T1000 (cell line): ENCODE results near the gene ZMYND8.
"Not testable (repeated sequence)": the region's sequence is repeated elsewhere in the genome, so short reads cannot be mapped to it uniquely, and the experiment has no call there.

Experiments
- DNase-seq: peaks from one replicate; lab custom pipeline; 2025; ENCODE audit warnings: mixed read lengths; lab: John Stamatoyannopoulos, UW

Gene ZMYND8

DNA sequence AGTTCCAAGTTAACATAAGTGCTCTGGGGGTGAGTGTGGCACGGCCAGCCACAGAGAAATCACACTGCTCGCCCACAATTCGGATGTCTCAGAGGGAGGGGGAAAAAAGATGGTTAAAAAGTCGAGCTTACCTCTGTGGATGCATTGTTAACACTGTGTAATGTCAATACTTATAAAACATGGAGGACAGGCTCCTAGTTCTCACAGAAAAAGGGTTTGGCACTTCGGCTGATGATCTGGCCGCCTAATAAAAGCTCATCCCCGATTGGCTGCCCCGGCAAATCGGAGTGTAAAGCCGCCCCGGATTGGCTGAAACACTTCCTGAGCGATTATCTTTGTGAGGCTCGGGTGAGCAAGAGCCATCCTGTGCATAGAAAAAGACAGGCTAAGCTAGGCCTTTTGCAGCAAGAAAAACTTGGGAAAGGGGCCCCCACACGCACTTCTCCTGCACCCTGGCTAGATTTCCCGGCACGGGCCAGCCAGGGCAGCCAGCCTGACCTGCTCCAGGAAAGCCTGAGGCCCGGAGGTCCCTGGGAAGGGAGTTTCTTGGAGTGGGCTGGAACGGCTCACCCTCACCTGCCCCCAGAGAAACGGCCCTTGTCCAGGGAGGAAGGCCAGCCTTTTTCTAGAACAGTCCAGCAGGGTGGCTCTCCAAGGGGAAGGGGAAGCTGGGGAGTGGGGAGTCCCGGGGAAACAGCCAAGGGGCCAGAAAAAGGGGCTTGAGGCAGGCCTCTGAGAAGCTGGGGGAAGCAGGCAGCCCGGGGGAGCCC, at the start of gene ZMYND8:
Gene ZMYND8, minus strand, starts transcription at position 174 of the 770 bp plus-strand sequence. Its CDS starts 29 bp downstream, at position 145.
- DNase-seq = peak; percentile 98

DNA sequence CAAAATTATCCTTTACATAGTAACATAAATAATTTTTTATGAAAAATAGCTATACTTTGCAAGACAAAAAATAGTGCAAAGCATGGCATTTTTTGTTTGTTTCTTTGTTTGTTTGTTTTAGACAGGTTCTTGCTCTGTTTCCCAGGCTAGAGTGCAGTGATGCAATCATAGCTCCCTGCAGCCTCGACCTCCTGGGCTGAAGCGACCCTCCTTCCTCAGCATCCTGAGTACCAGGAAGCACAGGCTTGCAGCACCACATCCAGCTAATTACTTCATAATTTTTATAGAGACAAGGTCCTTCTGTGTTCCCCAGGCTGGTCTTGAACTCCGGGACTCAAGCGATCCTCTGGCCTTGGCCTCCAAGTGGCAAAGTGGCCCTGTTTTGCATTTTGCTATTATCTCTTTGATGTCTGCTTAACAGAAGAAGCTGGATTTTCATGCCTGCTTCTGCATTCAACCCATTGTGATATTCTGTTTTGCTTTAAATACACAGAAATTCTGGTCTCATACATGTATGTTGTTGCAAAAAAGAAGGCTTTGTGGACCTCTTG, 49.4 kb upstream of the ZMYND8 start:
- no peak for DNase-seq

DNA sequence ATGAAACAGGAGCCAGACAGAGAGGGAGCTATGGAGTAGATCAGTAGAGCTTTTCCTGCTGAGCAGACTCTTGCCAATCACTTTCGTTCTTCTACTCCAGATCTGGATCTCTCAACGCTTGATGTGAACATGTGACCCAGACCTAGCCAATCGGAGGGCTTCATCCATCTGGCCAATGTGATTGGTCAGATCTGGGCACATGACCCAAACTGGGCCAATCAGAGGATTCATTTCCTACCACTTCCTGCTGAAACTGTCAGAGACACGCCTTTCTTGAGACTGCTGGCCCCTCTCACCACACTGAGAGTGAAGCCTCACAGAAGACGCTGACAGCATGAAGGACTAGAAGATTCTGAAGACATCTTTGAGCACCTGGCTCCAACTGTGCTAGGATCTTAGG, 44.2 kb upstream of the ZMYND8 start:
- DNase-seq = peak; percentile 32

DNA sequence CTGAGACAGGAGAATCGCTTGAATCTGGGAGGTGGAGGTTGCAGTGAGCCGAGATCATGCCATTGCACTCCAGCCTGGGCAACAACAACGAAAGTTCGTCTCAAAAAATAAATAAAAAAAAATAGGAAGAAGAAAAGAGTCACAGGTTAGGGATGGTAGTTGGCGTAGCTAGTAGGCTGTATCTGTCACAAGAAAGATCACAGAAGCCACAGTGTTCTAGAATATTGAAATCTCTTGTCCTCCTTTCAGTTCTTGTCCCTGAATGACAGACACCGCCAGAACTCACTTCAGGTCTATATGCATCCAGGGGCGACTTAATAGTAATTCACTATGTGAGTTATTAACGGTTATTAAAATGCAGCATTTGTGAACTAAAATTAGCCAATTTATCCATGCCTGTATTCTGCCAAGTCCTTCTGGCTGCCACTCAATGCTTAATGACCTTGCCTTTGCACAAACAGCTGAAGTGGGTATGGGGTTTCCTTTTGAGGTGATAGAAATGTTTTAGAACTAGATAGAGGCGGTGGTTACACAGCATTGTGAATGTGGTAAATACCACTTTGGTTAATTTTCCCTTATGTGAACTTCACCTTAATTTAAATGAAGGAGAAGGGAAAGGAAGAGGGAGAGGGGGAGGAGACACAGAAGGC, 41.3 kb upstream of the ZMYND8 start:
- no peak for DNase-seq

DNA sequence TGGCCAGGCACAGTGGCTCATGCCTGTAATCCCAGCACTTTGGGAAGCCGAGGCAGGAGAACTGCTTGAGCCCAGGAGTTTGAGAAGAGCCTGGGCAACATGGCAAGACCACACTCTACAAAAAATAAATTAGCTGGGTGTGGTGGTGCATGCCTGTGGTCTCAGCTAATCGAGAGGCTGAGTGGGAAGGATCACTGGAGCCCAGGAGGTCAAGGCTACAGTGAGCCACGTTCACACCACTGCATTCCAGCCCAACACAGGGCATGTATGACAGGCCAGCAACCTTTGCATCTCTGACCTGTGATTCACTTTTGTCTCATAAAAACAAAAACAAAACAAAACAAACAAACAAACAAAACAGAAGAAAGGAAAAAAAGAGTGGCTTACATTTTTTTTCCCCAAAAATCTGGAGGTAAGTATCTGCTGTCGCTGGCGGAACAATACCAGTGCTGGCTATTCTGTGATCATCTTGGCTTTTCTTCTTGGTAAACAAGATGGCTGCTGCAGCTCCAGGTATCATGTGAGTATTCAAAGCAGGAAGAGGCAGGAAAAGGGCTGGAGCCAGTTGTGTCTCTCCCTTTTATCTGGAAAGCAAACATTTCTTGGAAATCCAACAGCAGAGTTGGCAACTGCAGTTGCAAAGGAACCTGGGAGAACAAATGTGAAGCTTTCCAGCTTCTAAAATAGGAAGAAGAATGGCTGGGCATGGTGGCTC, 40.4 kb upstream of the ZMYND8 start:
- DNase-seq = no peak

DNA sequence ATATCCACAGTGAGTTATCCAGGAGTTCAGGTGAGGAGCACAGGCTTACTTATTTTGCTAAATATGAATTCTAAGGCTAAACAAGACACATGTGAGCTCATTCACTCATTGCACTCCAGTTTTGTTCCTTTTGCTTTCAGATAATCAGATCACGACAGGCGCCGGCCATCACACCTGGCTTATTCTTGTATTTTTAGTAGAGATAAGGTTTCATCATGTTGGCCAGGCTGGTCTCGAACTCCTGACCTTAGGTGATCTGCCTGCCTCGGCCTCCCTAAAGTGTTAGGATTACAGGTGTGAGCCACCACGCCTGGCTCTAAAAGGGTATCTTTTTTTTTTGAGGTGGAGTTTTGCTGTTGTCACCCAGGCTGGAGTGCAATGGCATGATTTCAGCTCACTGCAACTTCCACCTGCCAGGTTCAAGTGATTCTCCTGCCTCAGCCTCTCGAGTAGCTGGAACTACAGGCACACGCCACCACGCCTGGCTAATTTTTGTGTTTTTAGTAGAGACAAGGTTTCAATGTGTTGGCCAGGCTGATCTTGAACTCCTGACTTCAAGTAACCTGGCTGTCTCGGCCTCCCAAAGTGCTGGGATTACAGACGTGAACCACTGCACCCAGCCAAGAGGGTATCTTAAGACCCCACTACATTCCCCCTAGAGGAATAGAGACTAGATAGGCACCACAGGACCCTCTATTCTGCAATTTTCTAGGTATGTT, 37.5 kb upstream of the ZMYND8 start:
- DNase-seq = not testable (repeated sequence)

DNA sequence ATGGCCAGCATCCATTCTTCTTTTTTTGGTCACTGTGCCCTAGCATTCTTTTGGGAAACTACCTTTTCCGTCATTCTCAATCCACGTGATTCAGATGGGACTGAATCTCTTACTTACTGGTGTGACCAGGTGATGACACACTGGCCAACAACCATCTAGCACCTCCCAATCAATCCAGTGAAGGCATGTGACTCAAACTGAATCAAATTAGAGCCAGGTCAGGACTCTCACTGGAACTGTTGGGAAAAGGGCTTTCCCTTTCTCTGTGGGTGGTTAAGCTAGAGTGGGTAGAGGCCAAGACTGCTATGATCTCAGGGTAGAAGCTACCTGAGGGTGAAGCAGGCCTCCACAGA, 36.2 kb upstream of the ZMYND8 start:
- DNase-seq = peak; percentile 63

DNA sequence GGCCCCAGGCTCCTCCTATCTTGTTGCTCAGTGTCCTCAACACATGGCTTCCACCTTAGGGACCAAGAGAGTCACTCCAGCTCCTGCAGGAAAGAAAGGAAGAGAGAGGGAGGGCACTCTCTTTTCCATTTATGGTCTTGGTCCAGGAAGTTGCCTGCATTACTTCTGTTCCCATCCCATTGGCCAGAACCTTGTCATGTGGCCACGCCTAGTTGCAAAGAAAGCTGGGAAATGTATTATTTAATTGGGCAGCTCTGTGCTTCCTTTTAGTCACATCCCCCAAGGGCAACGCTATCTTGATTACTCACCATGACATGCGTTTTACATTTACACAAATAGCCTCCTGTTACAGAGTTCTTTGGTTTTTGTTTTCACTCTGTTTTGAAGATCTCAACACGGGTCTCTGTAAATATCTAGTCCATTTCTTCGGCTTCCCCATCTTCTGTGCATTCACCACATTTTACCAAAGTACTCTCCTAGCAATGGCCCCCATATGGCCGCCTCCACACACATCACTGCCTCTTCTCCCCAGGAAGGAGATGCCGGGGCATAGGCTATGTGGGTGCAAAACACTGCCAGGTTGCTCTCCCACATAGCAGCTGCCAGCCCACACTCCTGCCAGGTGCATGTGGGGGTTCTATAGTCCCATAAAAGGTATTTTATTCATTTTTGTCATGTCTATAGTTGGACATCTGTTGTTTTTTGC, 35.7 kb upstream of the ZMYND8 start:
- DNase-seq = peak; percentile 93

DNA sequence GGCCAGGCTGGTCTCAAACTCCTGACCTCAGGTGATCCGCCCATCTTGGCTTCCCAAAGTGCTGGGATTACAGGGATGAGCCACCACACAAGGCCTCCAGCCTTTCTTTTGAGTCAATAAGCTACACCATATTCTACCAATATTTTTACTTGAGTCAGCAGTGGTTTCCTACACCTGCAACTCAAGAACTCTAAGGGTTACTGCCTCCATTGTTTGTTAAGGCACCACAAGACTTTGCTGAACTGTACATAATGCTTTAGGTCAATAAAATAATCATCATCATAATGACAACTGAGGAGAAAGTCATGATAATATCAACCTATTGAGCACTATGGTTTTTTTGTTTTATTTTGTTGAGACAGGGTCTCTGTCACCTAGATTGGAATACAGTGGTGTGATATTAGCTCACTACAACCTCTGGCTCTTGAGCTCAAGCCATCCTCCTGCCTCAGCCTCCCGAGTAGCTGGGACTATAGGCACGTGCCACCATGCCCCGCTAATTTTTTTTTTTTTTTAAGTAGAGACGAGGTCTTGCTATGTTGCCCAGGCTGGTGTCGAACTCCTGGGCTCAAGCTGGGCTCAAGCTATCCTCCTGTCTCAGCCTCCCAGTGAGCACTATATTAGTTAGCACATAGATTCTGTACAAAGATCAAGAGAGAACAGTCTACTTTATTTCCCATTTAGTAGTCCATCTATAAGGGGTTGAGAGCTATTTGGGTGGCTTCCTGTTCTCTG, 34.9 kb upstream of the ZMYND8 start:
- no peak for DNase-seq

DNA sequence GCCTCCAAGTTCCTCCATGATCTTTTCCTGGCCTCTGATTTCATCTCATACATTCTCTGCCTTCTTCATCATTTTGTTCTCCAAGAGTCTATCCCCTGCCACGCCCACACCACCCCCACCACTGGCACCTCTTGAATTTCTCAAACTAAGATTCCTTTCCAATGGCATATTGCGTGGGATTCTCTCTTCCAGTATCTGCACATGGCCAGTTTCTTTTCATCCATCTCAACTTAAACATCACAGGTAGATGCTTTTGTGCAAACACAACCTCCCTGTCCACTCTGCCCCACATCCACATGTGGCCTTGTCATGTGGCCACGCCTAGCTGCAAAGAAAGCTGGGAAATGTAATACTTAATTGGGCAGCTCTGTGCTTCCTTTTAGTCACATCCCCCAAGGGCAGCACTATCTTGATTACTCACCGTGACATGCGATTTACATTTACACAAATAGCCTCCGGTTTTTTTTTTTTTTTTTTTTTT, 33.4 kb upstream of the ZMYND8 start:
- DNase-seq = peak; percentile 81

DNA sequence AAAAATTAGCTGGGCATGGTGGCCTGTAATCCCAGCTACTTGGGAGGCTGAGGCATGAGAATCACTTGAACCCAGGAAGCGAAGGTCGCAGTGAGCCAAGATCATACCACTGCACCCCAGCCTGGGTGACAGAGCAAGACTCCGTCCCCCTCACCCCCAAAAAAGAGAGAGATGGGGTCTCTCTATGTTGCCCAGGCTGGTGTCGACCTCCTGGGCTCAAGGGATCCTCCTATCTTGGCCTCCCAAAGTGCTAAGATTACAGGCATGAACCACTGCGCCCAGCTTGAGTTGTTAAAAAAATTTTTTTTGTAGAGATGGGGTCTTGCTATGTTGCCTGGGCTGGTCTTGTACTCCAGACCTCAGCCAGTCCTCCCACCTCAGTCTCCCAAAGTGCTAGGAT, 29.5 kb upstream of the ZMYND8 start:
- DNase-seq = not testable (repeated sequence)

DNA sequence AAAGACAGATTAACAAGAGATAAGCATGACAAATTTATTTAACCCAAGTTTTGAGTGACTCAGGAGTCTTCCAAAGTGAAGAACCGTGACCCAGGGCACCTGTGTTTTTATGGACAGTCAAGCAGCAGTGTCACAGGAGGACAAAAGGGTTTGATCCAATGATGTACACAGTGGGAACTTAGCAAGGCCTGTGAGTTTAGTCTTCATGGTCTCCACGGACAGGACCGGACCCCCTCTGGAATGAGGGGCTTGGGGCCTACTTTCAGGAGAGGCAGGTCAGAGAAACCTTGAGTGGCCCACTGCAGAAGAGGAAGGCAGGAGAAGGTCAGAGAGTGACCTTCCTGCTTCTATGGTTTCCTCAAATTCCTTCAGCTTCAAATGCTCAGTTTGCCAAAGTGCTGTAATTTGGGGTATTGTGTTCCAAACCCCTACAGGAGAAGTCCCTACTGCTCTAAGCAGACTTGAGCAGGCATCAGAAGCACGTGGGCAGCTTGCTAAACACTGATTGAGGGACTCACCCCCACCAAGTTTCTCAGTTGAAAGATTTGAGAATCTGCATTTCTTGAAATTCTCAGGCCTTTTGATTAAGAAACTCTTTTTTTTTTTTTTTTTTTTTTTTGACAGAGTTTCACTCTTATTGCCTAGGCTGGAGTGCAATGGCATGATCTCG, 26.4 kb upstream of the ZMYND8 start:
- no peak for DNase-seq

DNA sequence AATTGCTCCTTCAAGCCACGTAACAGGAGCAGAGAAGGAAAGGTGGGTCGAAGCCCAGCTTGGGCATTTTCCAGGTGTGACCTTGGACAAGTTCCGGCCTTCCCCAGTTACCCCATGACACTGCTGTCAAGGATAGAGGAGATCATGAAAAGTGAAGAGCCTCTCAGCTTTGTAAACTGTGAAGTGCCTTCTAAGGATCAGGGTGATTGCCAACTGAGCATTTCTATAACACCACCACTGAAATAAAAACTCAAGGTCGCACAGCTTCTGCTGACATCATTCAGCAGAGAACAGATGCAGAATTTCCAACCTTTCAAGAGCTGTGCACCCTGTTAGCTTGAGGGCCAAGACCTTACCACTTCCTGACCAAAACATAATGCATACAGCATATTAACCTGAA, 24.0 kb upstream of the ZMYND8 start:
- no peak for DNase-seq

DNA sequence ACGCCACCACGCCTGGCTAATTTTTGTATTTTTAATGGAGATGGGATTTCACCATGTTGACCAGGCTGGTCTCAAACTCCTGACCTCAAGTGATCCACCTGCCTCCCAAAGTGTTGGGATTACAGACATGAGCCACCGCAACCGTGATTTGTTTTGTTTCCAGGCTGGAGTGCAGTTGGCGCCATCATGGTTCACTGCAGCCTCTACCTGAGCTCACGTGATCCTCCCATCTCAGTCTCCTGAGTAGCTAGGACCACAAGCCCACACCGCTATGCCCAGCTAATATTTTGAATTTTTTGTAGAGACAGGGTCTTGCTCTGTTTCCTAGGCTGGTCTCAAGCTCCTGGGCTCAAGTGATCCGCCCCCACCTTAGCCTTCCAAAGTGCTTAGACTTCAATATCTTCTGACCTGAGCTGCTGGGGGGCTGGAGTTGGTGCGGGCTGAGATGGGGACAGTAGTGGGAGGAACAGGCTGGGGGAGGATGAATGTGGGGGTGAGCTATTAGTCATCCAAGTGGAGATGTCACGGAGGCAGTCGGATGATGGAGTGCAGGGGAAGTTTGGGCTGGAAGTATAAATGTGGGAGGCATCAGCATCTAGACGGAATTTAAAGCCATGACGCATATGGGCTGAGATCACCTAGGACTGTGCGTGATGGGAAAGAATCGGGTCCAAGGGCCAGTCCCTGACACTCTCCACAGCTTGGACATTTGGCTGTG, 23.1 kb upstream of the ZMYND8 start:
- DNase-seq = peak; percentile 43

DNA sequence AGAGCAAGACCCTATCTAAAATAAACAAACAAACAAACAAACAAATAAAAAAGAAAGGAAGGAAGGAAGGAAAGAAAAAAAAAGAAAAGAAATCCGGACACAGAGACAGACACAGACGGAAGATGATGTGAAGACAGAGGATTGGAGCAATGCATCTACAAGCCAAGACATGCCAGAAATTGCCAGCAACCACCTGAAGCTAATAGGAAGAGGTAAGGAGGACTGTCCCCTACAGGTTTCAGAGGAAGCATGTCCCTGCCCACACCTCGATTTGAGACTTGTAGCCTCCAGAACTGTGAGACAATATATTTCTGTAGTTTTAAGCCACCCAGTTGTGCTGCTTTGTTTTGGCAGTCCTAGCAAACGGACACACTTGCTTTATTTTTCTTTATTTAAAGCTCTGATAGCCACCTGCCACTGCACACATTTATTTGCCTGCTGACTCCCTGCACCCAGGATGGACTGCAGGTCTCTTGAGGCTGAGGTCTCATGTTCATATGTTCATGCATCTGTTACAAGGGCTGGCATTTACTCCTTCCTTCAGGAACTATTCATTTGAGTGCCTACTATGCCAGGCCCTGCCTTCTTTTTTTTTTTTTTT, 20.7 kb upstream of the ZMYND8 start:
- DNase-seq = no peak

DNA sequence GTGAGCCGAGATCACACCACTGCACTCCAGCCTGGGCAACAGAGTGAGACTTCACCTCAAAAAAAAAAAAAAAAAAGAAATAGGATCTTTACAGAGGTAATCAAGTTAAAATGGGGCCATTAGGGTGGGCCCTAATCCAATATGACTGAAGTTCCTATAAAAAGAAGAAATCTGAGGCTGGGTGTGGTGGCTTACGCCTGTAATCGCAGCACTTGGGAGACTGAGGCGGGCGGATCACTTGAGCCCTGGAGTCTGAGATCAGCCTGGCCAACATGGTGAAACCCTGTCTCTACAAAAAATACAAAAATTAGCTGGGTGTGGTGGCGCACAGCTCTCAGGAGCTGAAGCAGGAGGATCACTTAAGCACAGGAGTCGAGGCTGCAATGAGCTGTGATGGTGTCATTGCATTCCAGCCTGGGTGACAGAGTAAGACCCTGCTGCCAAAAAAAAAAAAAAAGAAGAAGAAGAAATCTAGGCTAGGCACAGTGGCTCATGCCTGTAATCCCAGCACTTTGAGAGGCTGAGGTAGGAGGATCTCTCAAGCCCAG, 19.7 kb upstream of the ZMYND8 start:
- DNase-seq = not testable (repeated sequence)

DNA sequence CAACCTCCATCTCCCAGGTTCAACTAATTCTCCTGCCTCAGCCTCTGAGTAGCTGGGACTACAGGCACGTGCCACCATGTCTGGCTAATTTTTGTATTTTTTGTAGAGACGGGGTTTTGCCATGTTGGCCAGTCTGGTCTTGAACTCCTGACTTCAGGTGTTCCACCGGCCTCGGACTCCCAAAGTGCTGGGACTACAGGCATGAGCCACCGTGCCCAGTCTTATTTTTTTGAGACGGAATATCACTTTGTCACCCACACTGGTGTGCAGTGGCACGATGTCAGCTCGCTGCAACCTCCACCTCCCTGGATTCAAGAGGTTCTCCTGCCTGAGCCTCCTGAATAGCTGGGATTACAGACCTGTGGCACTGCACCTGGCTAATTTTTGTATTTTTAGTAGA, 17.6 kb upstream of the ZMYND8 start:
- DNase-seq = not testable (repeated sequence)

DNA sequence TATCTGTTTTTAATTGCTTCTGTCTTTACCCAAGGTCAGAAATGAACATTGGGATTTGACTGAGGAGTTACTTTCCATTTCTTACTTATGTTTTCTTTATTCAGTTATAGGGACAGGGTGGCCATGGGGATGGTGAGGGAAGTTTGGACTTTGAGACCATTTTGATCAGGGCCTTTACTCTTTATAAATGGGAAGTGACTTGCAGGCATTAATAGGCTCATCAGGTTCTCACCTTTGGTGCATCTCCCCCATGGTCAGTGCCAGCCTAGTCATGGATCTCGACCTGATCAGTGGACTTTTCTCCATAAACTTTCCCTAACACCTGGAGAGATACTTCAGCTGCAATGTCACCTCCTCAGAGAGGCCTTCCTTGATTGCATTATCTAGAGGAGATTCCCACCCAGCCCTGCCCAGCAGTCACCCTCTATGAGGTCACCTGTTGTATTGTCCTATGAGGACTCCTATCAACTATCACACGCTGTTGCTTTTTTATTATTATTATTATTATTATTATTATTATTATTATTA, 16.8 kb upstream of the ZMYND8 start:
- DNase-seq = no peak
